Glomerular visceral epithelial cell (primary cell): Measurements from ENCODE around the gene GPR3.
"Not testable (repeated sequence)": the region's sequence is repeated elsewhere in the genome, so short reads cannot be mapped to it uniquely, and the experiment has no call there.

Experiments used
- DNase-seq: peaks from one replicate; pipeline ENCODE4 v3.0.0-alpha.2; 2016; ENCODE audit errors: extremely low spot score

Gene GPR3

DNA sequence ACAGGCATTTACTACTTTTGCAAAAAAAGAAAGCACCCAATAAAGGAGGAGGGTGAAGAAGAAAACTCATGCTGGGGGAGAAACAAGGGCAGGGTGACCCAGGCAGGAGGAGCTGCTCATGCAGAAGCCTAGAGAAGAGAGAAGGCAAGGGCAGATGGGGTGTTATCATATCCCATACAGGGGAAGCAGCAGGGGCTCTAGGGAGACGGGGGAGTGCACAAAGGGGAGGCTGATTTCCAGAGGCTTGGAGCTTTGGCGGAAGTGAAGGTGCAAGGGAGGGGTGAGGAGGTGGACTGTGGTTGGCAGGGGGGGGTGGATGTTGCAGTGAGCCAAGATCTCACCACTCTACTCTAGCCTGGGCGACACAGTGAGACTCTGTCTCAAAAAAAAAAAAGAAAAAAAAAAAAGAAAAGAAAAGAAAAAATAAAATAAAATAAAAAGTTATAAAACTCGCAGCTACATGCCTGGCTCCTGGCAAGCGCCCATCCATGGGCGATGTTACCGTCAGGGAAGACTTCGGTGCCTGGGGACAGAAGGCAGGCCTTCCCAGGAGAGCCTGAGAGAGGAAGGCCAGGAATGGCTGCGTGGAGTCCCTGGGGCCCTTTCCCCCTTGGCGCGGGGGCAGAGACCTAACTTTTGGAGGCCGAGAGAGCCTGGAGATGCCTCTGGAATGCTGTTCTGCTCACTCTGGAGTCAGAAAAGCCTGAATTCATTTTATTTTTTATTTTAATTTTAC lies 14.5 kb upstream of the GPR3 start:
- DNase-seq, result no peak

DNA sequence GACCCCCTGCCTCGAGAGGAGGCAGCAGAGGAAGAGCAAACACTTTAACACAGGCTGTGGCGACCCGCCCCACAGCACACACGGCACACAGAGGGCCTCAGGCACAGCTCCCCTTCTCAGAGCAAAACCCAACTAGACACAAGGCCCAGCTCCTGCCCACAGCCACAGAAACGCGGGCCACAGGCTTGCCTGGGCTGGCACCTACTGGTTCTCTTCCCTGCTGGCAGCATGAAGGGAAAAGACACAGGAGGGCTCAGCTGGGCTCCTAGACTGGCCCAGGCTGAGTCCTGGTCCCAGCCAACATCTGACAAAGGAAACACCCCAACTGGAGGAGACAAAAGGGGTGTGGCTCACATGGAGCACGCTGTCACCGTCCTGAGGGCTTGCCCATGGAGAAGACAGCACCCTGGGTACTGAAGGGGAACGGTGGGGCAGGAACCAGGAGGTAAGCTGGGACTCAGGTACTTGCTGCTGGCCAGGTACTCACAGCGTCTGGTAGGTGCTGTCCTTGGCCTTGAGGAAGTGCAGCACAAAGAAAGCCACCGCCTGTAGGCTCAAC lies 12.8 kb upstream of the GPR3 start:
- no peak for DNase-seq

- no peak for DNase-seq
Measured at GRCh38 chr1:27380224-27380623, 12.2 kb upstream of the GPR3 start.

DNA sequence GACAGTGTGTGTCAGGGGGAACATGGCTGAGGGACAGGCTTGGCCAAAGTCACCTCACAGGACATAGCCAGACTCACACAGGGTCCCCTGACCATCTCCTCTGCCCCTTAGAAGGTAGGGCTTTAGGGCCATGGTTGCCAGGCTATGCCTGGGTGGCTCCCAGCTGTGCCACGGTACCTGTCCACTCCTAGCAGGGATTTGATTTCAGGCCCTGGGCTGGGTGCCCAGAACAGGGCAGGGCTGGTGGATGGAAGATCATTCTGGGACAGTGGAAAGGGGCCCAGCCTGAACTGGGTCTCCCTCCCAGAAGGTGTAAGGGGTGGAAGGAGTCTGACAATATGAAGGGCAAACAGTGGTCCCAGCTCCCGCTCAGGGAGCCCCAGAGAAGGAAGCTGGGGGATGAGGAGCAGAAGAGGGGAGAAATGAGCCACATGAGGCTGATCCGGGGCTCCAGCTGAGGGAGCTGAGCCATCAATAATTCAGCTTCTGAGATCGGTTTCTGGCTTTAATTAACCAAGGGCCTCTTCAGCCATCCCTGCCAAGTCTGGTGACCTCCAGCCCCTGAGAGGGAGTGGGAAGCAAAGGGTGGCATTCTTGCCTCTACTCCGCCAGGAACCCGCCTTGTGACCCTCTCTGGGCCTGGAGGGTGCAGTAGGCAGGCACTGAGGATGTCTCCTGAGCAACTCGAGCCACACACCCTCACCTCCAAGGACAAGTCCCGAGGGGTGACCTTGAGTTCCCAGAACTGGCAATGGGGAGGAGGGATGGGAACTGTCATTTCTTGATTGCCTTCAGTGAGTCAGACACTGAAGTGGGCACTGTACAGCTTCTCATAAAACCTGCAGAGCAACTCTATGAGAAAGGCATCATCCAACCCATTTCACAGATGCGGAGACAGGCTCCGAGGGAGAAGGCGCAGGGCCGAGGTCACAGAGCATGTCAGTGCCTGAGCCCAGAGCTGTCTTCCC lies 11.4 kb upstream of the GPR3 start:
- DNase-seq, result no peak

DNA sequence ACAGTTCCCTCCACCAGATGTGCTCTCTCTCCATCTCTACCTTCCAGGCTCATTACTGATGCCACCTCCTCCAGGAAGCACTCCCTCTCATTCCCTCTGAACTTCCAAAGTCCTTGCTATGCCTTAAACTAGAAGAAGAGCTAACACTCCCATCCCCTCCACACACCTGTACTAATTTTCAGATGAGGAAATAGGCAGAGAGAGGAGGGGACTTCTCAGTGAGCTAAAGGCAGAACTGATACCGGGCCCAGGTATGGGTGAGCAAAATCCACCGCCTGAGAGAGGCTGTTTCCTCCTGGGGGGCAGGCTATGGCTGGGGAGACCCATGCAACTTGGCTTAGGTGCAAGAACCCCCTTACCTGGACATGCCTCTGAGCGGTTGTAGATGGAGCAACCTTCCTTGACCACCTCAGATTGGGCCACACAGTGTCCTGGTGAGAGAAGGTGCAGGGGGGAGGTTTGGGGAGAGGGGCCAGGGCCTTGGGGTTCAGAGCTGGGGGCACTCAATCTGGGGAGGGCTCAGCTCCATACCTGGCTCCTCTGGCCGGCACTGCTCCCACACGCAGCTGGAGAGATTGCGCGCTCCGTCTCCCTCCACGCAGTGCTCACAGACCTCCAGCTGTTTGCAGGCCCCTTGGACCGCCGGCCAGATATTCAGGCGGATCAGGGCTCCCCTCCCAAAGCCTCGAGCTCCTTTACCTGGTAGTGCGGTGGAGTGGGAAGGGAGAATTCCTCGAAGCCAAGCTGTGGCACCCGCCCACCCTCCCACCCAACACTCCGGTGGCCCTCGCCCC lies 10.3 kb upstream of the GPR3 start:
- DNase-seq, result no peak

DNA sequence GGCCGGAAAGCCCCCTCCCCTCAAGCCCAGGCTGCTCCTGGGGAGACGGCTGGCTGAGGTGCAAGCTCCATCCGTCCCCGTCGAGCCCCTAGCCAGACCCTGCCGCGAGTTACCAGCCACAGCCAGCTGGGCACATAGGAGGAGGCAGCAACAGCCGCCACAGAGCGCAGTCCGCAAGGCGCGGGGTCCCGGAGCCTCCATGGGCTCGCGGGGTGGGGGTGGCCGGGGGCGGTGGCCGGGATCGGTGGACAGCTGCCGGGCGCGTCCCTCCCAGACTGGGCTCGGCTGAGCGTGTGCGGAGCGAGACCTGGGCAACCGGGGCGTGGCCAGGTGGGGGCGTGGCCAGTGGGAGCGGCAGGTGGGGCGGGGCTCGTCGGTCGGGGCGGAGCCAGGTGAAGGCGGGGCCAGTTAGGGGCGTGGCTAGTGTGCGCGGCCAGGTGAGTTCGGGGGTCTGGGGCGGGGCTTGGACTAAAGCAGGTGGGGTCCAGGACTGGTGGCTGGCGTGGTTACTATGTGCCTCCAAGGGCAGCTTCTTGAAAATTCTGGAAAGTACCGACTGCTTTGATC lies 9.3 kb upstream of the GPR3 start, which contains the start of gene CD164L2:
Gene CD164L2 (minus strand): TSS at position 295 of the 567 bp plus-strand sequence. CDS start 94 bp downstream, at position 201.
- no peak for DNase-seq

DNA sequence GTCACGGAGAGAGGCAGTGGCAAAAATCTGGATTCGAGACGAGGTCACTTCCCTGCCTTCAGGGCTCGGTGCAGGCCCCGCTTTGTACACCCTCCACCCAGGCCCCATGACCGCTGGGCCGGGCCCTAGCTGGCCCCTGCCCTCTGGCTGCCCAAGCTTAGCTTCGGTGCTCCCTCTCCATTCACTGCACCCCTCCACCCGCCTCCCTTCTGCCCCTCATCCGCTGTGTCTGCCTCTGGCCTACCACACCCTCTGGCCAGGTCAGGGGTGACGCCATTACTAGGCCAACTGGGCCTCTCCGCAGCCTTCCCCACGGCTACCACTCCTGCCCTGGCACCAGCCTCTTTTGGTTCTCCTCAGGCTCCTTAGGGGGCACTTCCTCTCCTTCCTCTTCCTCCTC lies 8.8 kb upstream of the GPR3 start:
- no peak for DNase-seq

DNA sequence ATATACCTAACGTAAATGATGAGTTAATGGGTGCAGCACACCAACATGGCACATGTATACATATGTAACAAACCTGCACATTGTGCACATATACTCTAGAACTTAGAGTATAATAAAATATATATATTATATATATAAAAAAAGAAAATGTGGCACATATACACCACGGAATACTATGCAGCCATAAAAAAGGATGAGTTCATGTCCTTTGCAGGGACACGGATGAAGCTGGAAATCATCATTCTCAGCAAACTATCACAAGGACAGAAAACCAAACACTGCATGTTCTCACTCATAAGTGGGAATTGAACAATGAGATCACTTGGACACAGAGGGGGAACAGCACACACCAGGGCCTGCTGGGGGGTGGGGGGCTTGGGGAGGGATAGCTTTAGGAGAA lies 7.6 kb upstream of the GPR3 start:
- DNase-seq, result not testable (repeated sequence)

DNA sequence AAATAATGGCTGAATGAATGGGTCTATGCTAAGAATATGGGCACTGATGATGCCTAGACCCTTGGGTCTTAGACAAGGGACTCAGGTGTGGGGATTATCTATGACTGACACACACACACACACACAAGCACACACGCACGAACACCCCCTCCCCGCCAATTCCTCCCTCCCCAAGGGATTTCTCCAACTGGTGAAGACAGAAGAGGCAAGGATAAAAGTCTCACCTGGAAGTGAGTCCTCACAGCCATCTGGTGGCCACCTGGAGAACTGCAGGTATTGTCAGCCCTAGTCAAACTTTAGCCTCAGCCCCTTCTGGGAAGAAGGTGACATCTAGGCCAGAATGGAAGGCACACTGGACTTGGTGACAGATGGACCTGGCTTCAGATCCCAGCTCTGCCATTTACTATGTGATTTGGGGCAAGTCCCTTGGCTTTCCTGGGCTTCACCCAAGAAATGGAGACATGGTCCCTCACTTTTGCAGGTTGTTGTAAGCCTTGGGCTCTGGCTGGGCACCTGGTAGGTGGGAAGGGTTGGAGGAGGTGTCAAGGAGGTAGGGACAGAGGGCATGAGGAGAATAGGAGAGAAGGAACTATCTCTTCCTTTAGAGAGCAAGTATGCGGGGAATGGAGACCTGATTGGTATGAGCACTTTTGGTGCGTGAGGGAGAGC lies 4.0 kb upstream of the GPR3 start:
- DNase-seq, result peak; percentile 63

DNA sequence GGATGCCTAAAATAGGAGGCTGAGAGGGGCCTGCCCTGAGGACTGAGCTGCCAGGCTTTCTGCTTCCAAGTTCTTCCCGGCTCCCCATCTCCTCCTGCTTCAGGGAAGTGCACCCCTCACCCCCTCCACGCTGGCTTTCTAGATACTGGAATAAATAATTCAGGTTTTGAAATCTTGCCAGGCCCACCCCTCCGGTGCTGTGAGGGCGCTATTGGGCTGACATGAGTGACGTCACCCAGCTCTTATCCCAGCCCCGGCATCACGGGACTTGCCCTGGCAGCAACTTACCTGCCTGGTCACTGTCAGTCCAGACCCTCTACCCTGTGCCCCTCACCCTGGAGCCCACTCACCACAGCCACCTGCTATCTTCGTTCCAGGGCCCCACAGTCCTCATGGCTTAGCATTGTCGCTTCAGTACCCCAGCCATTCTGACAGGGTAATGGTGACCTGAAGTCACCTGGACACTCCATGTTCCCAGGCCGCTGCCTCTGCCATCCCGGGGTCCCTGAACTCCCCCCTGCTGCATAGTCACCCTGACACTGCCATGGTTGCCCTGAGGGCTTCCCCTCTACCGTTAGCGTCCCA lies 819 bp upstream of the GPR3 start:
- no peak for DNase-seq

DNA sequence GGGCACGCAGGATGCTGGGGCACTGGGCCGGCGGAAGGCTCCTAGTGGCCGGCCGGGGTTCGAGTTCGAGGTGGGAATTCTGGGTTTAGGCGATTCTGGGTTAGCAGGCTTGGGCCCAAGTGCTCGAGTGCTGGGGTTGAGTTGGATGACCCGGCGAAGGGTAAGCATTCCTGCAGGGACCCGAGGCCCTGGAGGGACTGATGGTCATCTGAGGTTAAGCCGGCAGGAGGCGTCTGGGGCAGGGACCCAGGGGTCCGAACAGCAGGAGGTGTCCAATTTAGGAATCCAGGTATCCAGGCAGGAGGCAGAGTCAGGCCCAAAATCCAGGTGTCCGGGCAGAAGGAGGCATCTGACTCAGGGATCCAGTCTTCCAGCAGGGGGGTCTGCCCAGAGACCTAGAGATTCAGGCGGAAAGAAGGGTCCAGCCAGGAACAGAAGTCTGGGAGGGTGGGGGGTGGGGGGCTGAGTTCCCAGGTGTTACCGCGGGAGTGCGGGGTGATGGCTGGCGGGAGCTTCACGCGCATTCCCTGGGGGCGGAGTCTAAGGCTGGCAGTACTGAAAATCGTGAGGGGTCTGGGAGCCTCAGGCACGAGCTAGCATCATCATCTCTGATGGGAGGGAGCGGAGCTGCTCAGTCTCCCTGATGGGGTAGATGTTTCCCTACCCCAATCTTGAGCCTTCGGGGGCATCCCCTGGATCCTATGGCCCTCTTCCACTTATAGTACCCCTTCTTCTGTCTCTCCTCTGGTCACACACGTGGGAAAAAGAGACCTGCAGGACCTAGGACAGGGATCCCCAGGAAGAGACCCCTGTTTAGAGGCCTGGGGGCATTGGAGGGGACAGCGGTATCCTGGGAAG lies 585 bp downstream of the GPR3 start:
- DNase-seq, result peak; percentile 25

DNA sequence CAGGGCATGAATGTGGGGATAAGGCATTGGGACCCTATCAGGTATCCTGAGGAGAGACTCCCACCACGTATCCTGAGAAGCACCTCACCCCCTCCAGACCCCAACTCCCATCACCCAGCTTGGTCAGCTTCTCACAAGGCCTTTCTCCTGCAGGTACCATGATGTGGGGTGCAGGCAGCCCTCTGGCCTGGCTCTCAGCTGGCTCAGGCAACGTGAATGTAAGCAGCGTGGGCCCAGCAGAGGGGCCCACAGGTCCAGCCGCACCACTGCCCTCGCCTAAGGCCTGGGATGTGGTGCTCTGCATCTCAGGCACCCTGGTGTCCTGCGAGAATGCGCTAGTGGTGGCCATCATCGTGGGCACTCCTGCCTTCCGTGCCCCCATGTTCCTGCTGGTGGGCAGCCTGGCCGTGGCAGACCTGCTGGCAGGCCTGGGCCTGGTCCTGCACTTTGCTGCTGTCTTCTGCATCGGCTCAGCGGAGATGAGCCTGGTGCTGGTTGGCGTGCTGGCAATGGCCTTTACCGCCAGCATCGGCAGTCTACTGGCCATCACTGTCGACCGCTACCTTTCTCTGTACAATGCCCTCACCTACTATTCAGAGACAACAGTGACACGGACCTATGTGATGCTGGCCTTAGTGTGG lies 1.3 kb downstream of the GPR3 start:
- DNase-seq, result no peak

- no peak for DNase-seq
Measured at GRCh38 chr1:27394282-27394658, 1.8 kb downstream of the GPR3 start.

DNA sequence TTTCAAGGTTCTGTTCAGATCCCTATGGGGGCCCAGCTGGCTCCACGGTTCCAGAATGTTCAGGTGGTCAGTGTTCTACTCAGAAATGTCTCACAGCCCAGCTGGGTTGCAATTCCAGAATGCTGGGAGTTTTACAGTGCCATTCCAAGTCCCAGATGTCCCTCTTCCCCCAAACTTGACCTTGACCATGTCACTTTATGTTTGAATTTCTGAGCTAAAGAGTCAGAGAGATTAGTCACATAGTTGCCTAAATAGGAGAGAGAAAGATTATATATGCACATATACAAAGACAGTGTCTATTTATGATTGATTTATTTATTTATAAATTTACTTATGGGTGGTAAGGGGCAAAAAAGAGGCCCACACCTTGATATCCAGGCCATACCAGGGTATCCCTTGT lies 2.5 kb downstream of the GPR3 start:
- no peak for DNase-seq

DNA sequence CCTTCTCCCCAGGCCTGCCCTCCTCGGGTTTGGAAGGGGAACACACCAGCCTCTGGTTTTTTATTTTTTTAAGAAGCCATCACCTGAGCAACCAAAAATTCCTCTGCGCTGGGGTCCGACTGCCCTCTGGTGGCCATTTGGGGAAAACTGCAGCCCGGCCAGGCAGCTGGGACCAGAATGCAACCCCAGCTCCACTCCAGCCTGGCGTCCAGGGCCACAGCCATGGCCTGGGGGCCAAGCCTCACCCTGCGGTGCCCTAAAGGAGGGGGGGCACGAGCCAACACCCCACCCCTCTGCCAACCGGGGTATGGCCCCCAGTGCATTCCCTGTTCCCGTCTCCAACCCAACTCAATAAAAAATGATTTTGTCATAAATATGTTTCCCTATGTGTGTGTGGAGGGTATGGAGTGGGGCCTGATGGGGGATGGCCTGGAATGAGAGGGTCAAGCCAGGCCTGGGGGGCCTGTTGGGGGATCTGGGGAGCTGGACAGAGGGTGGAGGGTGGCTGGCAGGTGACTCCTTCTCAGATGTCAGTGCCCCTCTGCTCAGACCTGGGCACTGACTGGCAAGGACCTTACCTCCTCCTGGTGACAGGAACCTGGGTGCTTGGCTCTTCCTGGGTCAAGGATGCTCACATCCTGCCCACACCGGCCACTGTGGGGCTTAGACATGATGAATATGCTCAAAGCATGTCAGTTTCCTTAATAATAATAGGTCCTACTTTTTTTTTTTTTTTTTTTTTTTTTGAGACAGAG lies 3.2 kb downstream of the GPR3 start:
- peak; percentile 74 for DNase-seq

DNA sequence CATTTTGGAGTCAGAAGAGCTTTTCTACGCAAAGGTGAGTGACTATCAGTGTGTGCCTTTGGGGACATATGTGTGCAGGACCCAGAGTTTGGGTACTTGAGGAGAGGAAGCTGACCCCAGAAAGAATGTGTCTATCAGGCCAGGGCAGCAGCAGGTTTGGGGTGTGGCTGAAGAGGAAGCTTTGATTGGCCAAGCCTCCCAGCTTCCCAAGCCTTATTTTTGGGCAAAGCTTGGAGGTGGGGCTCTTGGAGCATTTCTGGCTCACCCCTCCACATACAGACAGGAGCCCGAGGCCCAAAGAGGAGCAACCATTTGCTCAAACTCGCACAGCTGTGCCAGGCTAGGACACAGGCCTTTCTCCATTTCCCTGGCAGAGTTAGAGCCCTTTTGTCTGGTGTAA lies 4.7 kb downstream of the GPR3 start:
- DNase-seq, result no peak

DNA sequence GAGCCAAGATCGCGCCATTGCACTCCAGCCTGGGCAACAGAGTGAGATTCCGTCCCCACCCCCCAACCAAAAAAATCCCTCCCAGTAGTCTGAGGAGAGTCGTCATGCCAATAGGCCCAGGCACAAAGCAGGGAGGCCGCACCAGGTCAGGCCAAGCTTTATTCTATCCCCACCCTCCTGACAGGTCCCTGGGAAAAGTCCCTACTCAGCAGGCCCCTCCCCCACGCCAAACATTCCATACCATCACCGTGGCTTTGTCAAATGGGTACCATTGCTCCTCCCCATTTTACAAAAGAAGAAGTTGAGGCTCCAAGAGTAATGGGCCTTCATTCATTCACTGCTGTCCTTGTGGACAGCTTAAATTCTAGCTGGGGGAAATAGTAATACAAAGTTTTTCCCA lies 5.3 kb downstream of the GPR3 start:
- no peak for DNase-seq

DNA sequence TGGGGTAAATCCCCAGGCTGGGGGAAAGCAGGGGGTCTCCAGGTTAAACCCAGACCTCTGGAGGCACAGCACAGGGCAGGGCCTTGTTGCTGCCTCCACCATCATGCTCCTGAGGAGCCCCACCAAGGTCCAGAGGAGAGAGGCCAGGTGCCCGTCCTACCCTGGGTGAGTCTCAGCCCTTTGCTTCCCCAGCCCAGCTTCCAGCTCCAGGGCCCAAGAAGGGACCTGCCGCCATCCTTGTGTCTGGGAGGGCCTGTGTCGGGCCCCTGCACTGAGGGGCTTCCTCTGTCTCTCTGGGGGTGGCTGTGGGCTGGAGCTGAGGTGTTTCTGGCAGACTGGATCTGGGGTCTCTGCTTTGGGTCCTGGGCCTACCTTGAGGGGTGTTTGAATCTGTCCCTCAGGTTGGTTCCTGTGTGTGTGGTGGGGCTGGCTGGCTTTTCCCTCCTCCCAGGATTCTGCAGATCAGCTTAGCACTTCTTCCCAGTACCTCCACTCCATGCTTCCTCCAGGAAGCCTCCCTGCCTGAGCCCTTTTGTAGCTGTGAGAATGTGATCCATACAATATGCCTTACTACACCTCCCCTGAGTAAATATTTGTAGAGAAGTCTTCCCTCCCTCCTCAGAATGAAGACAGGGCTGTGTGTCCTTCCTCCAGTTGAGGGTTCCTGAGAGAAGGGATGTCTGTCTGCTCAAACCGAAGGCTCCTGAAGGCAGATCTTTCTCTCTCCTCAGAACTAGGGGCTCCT lies 6.2 kb downstream of the GPR3 start:
- no peak for DNase-seq
